Panc1 (cell line): ENCODE measurements around the gene STAM. TPM values are rescaled to one million over a fixed set of nuclear protein-coding genes. Genes with fewer than 3 reads are reported as not detected.

Source experiments
- ATAC-seq: fragments of 200-7000 bp; cut with Tn5 transposase; 2 replicates; pipeline ENCODE4 v1.9.1; 2020; ENCODE audit warnings: mild to moderate bottlenecking, moderate library complexity
- BruUV-seq: library from RNA; stranded (reverse); fragments of 400-500 nt; replicated peaks from 2 replicates; lab custom pipeline; 2021; lab: Mats Ljungman, UMichigan
- CTCF ChIA-PET: fragments of 300-600 bp; sonication (Branson Sonifier 250); formaldehyde crosslinking; loops from one replicate; lab custom pipeline; 2022; ENCODE audit warnings: antibody characterized with exemption; lab: Charles Lee
- POLR2A ChIA-PET: fragments of 300-600 bp; sonication (Branson Sonifier 250); formaldehyde crosslinking; loops from one replicate; lab custom pipeline; 2022; ENCODE audit warnings: antibody characterized with exemption; lab: Charles Lee
- DNase-seq: peaks from one replicate; pipeline ENCODE4 v3.0.0-alpha.2; 2010; ENCODE audit warnings: low read depth, low spot score
- H3K27ac ChIP-seq: 2 replicates; pipeline ENCODE4 v1.5.1; 2011; ENCODE audit warnings: mild to moderate bottlenecking, low read length, inconsistent platforms
- H3K27me3 ChIP-seq: fragments of 200-500 bp; sonication (Bioruptor generic); 2 replicates; pipeline ENCODE4 v1.6.0; 2014; ENCODE audit warnings: low read length, inconsistent platforms; ENCODE audit not compliant: control insufficient read depth, insufficient read depth
- H3K36me3 ChIP-seq: fragments of 200-500 bp; sonication (Bioruptor generic); 2 replicates; pipeline ENCODE4 v1.5.1; 2014; ENCODE audit warnings: inconsistent platforms, mild to moderate bottlenecking, low read length, moderate library complexity; ENCODE audit not compliant: control insufficient read depth, insufficient read depth
- H3K4me1 ChIP-seq: 2 replicates; pipeline ENCODE4 v1.5.1; 2011; ENCODE audit warnings: inconsistent platforms, mild to moderate bottlenecking, low read length, moderate library complexity; ENCODE audit not compliant: control insufficient read depth, insufficient read depth
- H3K4me3 ChIP-seq, 2 experiments: 2 replicates each; pipeline ENCODE4 v1.5.1; 2011 to 2012; ENCODE audit warnings: low read depth in 2 of 2, low read length in 2 of 2, mild to moderate bottlenecking in 2 of 2, inconsistent platforms in 1 of 2, moderate library complexity in 1 of 2
- H3K9me3 ChIP-seq: fragments of 200-500 bp; sonication (Bioruptor generic); 2 replicates; pipeline ENCODE4 v1.5.1; 2014; ENCODE audit warnings: low read depth, mild to moderate bottlenecking, inconsistent platforms, low read length, moderate library complexity; ENCODE audit not compliant: control insufficient read depth, insufficient read depth
- POLR2AphosphoS5 ChIP-seq: IDR thresholded peaks from 2 replicates; pipeline ENCODE4 v1.6.1; 2012; ENCODE audit warnings: mild to moderate bottlenecking, low read depth, low read length, moderate library complexity
- REST ChIP-seq, 2 experiments: IDR thresholded peaks; 2 replicates each; pipeline ENCODE4 v1.6.1; 2011 to 2012; ENCODE audit warnings: low read depth in 2 of 2, control low read depth in 1 of 2, low read length in 1 of 2, mild to moderate bottlenecking in 1 of 2, moderate library complexity in 1 of 2; ENCODE audit not compliant: insufficient read depth in 1 of 2
- SIN3A ChIP-seq: IDR thresholded peaks from 2 replicates; pipeline ENCODE4 v1.6.1; 2012; ENCODE audit warnings: low read depth, mild to moderate bottlenecking, low read length, moderate library complexity, borderline replicate concordance; ENCODE audit not compliant: insufficient read depth
- TCF7L2 ChIP-seq: IDR thresholded peaks from 2 replicates; pipeline ENCODE4 v1.6.1; 2011; ENCODE audit warnings: mild to moderate bottlenecking, low read depth, low read length, inconsistent platforms
- in situ Hi-C: cut with HindIII; loops from 2 replicates; pipeline ENCODE4 v1.10.0; 2016; ENCODE audit warnings: low sequenced_read_pairs, low pct_unique_long_range_greater_than_20kb
- intact Hi-C: fragments of 100-400 bp; cut with micrococcal nuclease; formaldehyde crosslinking; loops from one replicate; pipeline ENCODE4 v1.10.0; 2022; ENCODE audit not compliant: unreplicated experiment
- total RNA-seq: library from RNA; stranded (reverse); gene quantifications from one replicate; pipeline ENCODE4 v1.2.1, GENCODE V29; 2021; ENCODE audit not compliant: unreplicated experiment
- TF ChIP-seq, protein P1 (sequence below): fragments of 450-650 bp; IDR thresholded peaks from 2 replicates; pipeline ENCODE4 v1.5.1; 2017; ENCODE audit warnings: mild to moderate bottlenecking

The STAM gene
- total RNA-seq, 1 experiment from 2014 or later = 18.9 TPM

DNA sequence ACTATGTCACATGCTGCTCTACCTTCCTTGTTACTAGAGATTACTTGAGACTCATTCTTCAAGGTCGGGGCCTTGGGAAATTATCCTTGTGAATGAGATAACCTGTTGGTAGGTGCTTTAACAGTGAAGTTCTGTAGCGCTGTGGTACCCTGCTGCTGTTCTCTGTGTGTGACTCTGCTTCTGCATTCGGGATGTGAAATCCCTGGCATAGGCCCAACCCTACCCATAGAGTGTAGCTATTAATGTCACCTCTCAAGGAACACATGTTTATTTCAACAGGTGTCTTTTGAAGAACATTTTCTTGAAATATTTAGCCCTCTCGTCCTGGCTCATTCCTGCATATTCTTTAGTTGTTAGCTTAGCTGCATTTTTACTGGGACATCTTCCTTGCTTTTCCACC lies 66.2 kb downstream of the STAM start:
- CTCF ChIA-PET = no interaction called here

GRCh38 chr10:17712053-17712452 lies 68.1 kb downstream of the STAM start:
- no peak overlapping the region for H3K27ac ChIP-seq
- H3K4me1 ChIP-seq = no peaks in the 10 kb centered on the region
- no peak for DNase-seq
- in situ Hi-C loops (no loop called here), intact Hi-C loops (no loop called here)
- H3K9me3 ChIP-seq = no peaks in the 10 kb centered on the region
- H3K36me3 ChIP-seq = peaks cover 8% of the 10 kb centered on the region
- no TSS peak for BruUV-seq
- CTCF ChIA-PET = no interaction called here
- H3K4me3 ChIP-seq = no peak overlapping the region
- POLR2A ChIA-PET = no interaction called here
- H3K27me3 ChIP-seq = no peaks in the 10 kb centered on the region
- no peak for ATAC-seq
- TF ChIP-seq, protein P1, sequence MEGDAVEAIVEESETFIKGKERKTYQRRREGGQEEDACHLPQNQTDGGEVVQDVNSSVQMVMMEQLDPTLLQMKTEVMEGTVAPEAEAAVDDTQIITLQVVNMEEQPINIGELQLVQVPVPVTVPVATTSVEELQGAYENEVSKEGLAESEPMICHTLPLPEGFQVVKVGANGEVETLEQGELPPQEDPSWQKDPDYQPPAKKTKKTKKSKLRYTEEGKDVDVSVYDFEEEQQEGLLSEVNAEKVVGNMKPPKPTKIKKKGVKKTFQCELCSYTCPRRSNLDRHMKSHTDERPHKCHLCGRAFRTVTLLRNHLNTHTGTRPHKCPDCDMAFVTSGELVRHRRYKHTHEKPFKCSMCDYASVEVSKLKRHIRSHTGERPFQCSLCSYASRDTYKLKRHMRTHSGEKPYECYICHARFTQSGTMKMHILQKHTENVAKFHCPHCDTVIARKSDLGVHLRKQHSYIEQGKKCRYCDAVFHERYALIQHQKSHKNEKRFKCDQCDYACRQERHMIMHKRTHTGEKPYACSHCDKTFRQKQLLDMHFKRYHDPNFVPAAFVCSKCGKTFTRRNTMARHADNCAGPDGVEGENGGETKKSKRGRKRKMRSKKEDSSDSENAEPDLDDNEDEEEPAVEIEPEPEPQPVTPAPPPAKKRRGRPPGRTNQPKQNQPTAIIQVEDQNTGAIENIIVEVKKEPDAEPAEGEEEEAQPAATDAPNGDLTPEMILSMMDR = no peak
- TF ChIP-seq POLR2AphosphoS5 = no peak
- TF ChIP-seq REST (IDR thresholded peaks at IDR 0.05; ENCODE audit: insufficient read depth in 1 of 2, low read depth in 2 of 2, low read length in 1 of 2) = no peak
- no peak for TF ChIP-seq SIN3A
- no peak for TF ChIP-seq TCF7L2

More for the DNA sequence above, 66.2 kb downstream of the STAM start:
- no peak for TF ChIP-seq POLR2AphosphoS5
- TF ChIP-seq, protein P1 = no peak
- no peak for TF ChIP-seq REST (IDR thresholded peaks at IDR 0.05; ENCODE audit: insufficient read depth in 1 of 2, low read depth in 2 of 2, low read length in 1 of 2)
- no peak for TF ChIP-seq SIN3A
- TF ChIP-seq TCF7L2 = no peak
- POLR2A ChIA-PET = no interaction called here
- DNase-seq = no peak
- Histone ChIP-seq H3K27ac (no peak overlapping the region), H3K27me3 (no peaks in the 10 kb centered on the region), H3K36me3 (peaks cover 3% of the 10 kb centered on the region), H3K4me1 (no peaks in the 10 kb centered on the region), H3K4me3 (no peak overlapping the region), H3K9me3 (no peaks in the 10 kb centered on the region)
- intact Hi-C loops (no loop called here), in situ Hi-C loops (no loop called here)
- BruUV-seq = no TSS peak
- no peak for ATAC-seq
